HG03558 (cell line): ENCODE results near the gene AMACR.
A peak's percentile ranks its signal among the peaks of the same experiment; 100 is the strongest.
"Not testable (repeated sequence)": the region's sequence is repeated elsewhere in the genome, so short reads cannot be mapped to it uniquely, and the experiment has no call there.

ENCODE experiments used
- ATAC-seq: cut with Tn5 transposase; IDR thresholded peaks from one replicate; pipeline ENCODE4 v1.9.1; 2021; ENCODE audit warnings: moderate number of reproducible peaks; ENCODE audit not compliant: unreplicated experiment; ENCODE audit errors: extremely low read depth

Gene AMACR

GRCh38 chr5:34010146-34010545 lies 2.3 kb upstream of the AMACR start:
- not testable (repeated sequence) for ATAC-seq

GRCh38 chr5:34009610-34010009 lies 1.8 kb upstream of the AMACR start:
- ATAC-seq, result no peak

- no peak for ATAC-seq
These were observed 952 bp upstream of the AMACR start for GRCh38 chr5:34008802-34009201.

GRCh38 chr5:34007201-34007620 lies 639 bp downstream of the AMACR start:
- no peak for ATAC-seq

GRCh38 chr5:34005681-34006080 lies 2.2 kb downstream of the AMACR start:
- ATAC-seq, result no peak

- ATAC-seq, result no peak
These were observed 2.6 kb downstream of the AMACR start for GRCh38 chr5:34005211-34005610.

- ATAC-seq, result no peak
These were observed 3.9 kb downstream of the AMACR start for GRCh38 chr5:34003941-34004340.

GRCh38 chr5:34002629-34003328 lies 5.1 kb downstream of the AMACR start:
- ATAC-seq, result no peak

GRCh38 chr5:34001241-34001841 lies 6.5 kb downstream of the AMACR start:
- ATAC-seq, result no peak

- no peak for ATAC-seq
These were observed 7.9 kb downstream of the AMACR start for GRCh38 chr5:33999978-34000377.

- ATAC-seq, result peak; percentile 78
These were observed 10.4 kb downstream of the AMACR start for GRCh38 chr5:33997331-33997983.

GRCh38 chr5:33995865-33996264 lies 12.0 kb downstream of the AMACR start:
- ATAC-seq, result no peak

- no peak for ATAC-seq
These were observed 13.0 kb downstream of the AMACR start for GRCh38 chr5:33994845-33995244.

- ATAC-seq, result no peak
These were observed 15.0 kb downstream of the AMACR start for GRCh38 chr5:33992864-33993263.

GRCh38 chr5:33985447-33985846 lies 22.4 kb downstream of the AMACR start:
- no peak for ATAC-seq

GRCh38 chr5:33984671-33985124 lies 23.2 kb downstream of the AMACR start, which contains the start of gene SLC45A2:
Gene SLC45A2 (minus strand): TSS chr5:33984693. CDS start chr5:33984583, 110 bp downstream.
- ATAC-seq, result no peak

- no peak for ATAC-seq
These were observed 23.7 kb downstream of the AMACR start for GRCh38 chr5:33984178-33984577.

GRCh38 chr5:33981408-33982162 lies 26.3 kb downstream of the AMACR start:
- no peak for ATAC-seq

- ATAC-seq, result no peak
These were observed 27.8 kb downstream of the AMACR start for GRCh38 chr5:33980030-33980429.

- ATAC-seq, result no peak
These were observed 29.5 kb downstream of the AMACR start for GRCh38 chr5:33978306-33978705.

GRCh38 chr5:33976307-33976706 lies 31.5 kb downstream of the AMACR start:
- no peak for ATAC-seq
